Measurements from ENCODE around the gene FBH1. TPM values are rescaled to one million over a fixed set of nuclear protein-coding genes. Genes with fewer than 3 reads are reported as not detected.
A peak's percentile ranks its signal among the peaks of the same experiment; 100 is the strongest.

Gene FBH1
- total and polyA plus RNA-seq, 9 of the 15 experiments (the other 6 are each of a cell fraction or from before 2014, with no cell fraction given) = 13.4 to 108 (median 77.8) TPM

GRCh38 chr10:5889624-5890451 is at the start of gene FBH1, which contains the start of gene ANKRD16 (continued):
- peak; percentile 68; the same call in 1 of the 2 replicates for TF ChIP-seq ZNF143 (CRISPR knock-in tag; IDR thresholded peaks at IDR 0.05)
- TF ChIP-seq RBM25 (IDR thresholded peaks at IDR 0.05; ENCODE audit: low read depth, low read length, severe bottlenecking) = peak; percentile 100
- no peak for TF ChIP-seq TRIM24 (IDR thresholded peaks at IDR 0.05)
- TF ChIP-seq KLF13 (tag; IDR thresholded peaks at IDR 0.05; ENCODE audit: borderline replicate concordance, low read depth) = peak; percentile 24; the same call in 1 of the 2 replicates
- peak; percentile 83 to 94 for TF ChIP-seq MAZ (CRISPR knock-in tag; conservative IDR thresholded peaks at IDR 0.05 in 1 of 2, IDR thresholded peaks at IDR 0.05 in 1 of 2)
- TF ChIP-seq, protein P1, sequence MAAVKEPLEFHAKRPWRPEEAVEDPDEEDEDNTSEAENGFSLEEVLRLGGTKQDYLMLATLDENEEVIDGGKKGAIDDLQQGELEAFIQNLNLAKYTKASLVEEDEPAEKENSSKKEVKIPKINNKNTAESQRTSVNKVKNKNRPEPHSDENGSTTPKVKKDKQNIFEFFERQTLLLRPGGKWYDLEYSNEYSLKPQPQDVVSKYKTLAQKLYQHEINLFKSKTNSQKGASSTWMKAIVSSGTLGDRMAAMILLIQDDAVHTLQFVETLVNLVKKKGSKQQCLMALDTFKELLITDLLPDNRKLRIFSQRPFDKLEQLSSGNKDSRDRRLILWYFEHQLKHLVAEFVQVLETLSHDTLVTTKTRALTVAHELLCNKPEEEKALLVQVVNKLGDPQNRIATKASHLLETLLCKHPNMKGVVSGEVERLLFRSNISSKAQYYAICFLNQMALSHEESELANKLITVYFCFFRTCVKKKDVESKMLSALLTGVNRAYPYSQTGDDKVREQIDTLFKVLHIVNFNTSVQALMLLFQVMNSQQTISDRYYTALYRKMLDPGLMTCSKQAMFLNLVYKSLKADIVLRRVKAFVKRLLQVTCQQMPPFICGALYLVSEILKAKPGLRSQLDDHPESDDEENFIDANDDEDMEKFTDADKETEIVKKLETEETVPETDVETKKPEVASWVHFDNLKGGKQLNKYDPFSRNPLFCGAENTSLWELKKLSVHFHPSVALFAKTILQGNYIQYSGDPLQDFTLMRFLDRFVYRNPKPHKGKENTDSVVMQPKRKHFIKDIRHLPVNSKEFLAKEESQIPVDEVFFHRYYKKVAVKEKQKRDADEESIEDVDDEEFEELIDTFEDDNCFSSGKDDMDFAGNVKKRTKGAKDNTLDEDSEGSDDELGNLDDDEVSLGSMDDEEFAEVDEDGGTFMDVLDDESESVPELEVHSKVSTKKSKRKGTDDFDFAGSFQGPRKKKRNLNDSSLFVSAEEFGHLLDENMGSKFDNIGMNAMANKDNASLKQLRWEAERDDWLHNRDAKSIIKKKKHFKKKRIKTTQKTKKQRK (IDR thresholded peaks at IDR 0.05; ENCODE audit: borderline replicate concordance, low read depth, low read length) = peak; percentile 98
- TF ChIP-seq NFE2 (IDR thresholded peaks at IDR 0.05; ENCODE audit: low read depth) = no peak
- peak in 1 of 3 experiments; percentile 8 for TF ChIP-seq YY1 (IDR thresholded peaks at IDR 0.05; ENCODE audit: borderline replicate concordance in 1 of 3, control insufficient read depth in 1 of 3, extremely low read depth in 1 of 3, insufficient read depth in 3 of 3, insufficient read length in 1 of 3, insufficient replicate concordance in 2 of 3, low read depth in 1 of 3, low read length in 2 of 3)
- peak; percentile 80 for TF ChIP-seq ETV1 (tag; conservative IDR thresholded peaks at IDR 0.05; ENCODE audit: low read depth)
- no peak for TF ChIP-seq PTBP1 (IDR thresholded peaks at IDR 0.05; ENCODE audit: low read depth, low read length)
- peak; percentile 72 for TF ChIP-seq E2F1 (CRISPR knock-in tag; IDR thresholded peaks at IDR 0.05)
- TF ChIP-seq MTA3 (IDR thresholded peaks at IDR 0.05; ENCODE audit: borderline replicate concordance) = peak; percentile 84; the same call in 1 of the 2 replicates
- peak; percentile 90; the same call in 1 of the 2 replicates for TF ChIP-seq ZNF282 (CRISPR knock-in tag; IDR thresholded peaks at IDR 0.05)
- TF ChIP-seq, protein P2, sequence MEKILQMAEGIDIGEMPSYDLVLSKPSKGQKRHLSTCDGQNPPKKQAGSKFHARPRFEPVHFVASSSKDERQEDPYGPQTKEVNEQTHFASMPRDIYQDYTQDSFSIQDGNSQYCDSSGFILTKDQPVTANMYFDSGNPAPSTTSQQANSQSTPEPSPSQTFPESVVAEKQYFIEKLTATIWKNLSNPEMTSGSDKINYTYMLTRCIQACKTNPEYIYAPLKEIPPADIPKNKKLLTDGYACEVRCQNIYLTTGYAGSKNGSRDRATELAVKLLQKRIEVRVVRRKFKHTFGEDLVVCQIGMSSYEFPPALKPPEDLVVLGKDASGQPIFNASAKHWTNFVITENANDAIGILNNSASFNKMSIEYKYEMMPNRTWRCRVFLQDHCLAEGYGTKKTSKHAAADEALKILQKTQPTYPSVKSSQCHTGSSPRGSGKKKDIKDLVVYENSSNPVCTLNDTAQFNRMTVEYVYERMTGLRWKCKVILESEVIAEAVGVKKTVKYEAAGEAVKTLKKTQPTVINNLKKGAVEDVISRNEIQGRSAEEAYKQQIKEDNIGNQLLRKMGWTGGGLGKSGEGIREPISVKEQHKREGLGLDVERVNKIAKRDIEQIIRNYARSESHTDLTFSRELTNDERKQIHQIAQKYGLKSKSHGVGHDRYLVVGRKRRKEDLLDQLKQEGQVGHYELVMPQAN (IDR thresholded peaks at IDR 0.05; ENCODE audit: borderline replicate concordance) = peak; percentile 36; the same call in 1 of the 2 replicates
- TF ChIP-seq, protein P3, sequence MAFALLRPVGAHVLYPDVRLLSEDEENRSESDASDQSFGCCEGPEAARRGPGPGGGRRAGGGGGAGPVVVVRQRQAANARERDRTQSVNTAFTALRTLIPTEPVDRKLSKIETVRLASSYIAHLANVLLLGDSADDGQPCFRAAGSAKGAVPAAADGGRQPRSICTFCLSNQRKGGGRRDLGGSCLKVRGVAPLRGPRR (CRISPR knock-in tag; IDR thresholded peaks at IDR 0.05) = no peak
- no peak for TF ChIP-seq NCOR1 (IDR thresholded peaks at IDR 0.05)
- TF ChIP-seq ZNF830 (CRISPR knock-in tag; IDR thresholded peaks at IDR 0.05) = no peak

Measured in K562 (cell line).